Natural killer cell (primary cell): ENCODE measurements around the gene R3HDM2. TPM values are rescaled to one million over a fixed set of nuclear protein-coding genes. Genes with fewer than 3 reads are reported as not detected.
A peak's percentile ranks its signal among the peaks of the same experiment; 100 is the strongest.

ENCODE experiments used
- ATAC-seq, 3 donors: fragments of 150-1000 bp in 2 of 3; fragments of 200-7000 bp in 1 of 3; cut with Tn5 transposase; 1 replicate in 1 of 3; 2 replicates in 2 of 3; pipeline ENCODE4 v1.10.0; 2021; ENCODE audit warnings: mild to moderate bottlenecking in 2 of 3, moderate library complexity in 2 of 3
- DNase-seq, 2 donors: peaks; one replicate each; pipeline versions ENCODE4 v3.0.0 to v3.0.0-alpha.2; 2013 to 2021; ENCODE audit warnings: mixed read lengths in 1 of 2
- H3K27ac ChIP-seq: one replicate; pipeline ENCODE4 v1.5.1; 2013; ENCODE audit warnings: mild to moderate bottlenecking, low read length
- H3K27me3 ChIP-seq: one replicate; pipeline ENCODE4 v1.6.1; 2013; ENCODE audit warnings: low read length; ENCODE audit not compliant: control insufficient read depth, insufficient read depth
- H3K36me3 ChIP-seq: one replicate; pipeline ENCODE4 v1.6.1; 2013; ENCODE audit warnings: low read length; ENCODE audit not compliant: control insufficient read depth, insufficient read depth
- H3K4me1 ChIP-seq: one replicate; pipeline ENCODE4 v1.6.1; 2013; ENCODE audit warnings: low read length; ENCODE audit not compliant: control insufficient read depth, insufficient read depth
- H3K4me3 ChIP-seq: one replicate; pipeline ENCODE4 v1.5.1; 2013; ENCODE audit warnings: low read length
- H3K9me3 ChIP-seq: one replicate; pipeline ENCODE4 v1.6.1; 2013; ENCODE audit warnings: low read length; ENCODE audit not compliant: control insufficient read depth, insufficient read depth
- H3K27ac Mint-ChIP-seq, 2 donors: one replicate each; pipeline ENCODE4 v1.8.0; 2022; ENCODE audit warnings: mild to moderate bottlenecking in 2 of 2, mixed read lengths in 2 of 2, moderate library complexity in 1 of 2
- H3K27me3 Mint-ChIP-seq, 2 donors: one replicate each; pipeline ENCODE4 v1.8.0; 2022; ENCODE audit warnings: low read depth in 2 of 2, mixed read lengths in 2 of 2
- H3K36me3 Mint-ChIP-seq: one replicate; pipeline ENCODE4 v1.8.0; 2022; ENCODE audit warnings: mixed read lengths
- H3K4me1 Mint-ChIP-seq, 2 donors: one replicate each; pipeline ENCODE4 v1.8.0; 2022; ENCODE audit warnings: mixed read lengths in 2 of 2
- H3K4me3 Mint-ChIP-seq: one replicate; pipeline ENCODE4 v1.8.0; 2022; ENCODE audit warnings: mild to moderate bottlenecking, moderate library complexity, mixed read lengths
- H3K9me3 Mint-ChIP-seq, 2 donors: one replicate each; pipeline ENCODE4 v1.8.0; 2022; ENCODE audit warnings: mixed read lengths in 2 of 2
- WGBS: methylation state at CpG from one replicate; pipeline ENCODE4 v1.1.7; 2013; ENCODE audit warnings: missing lambda C conversion rate; ENCODE audit not compliant: insufficient coverage; 5-methylcytosine and 5-hydroxymethylcytosine counted together
- intact Hi-C: fragments of 100-400 bp; cut with micrococcal nuclease; formaldehyde crosslinking; loops from one replicate; pipeline ENCODE4 v1.14.2; 2022
- total RNA-seq, 4 donors: library from RNA; stranded (reverse); fragments of 120-200 nt in 1 of 4; gene quantifications; one replicate each; pipeline versions ENCODE4 v1.2.3 to v1.2.4, GENCODE V29; 2013 to 2022
- TF ChIP-seq, protein P1 (sequence below): fragments of 200-600 bp; IDR thresholded peaks from one replicate; pipeline ENCODE4 v1.8.0; 2022; ENCODE audit warnings: antibody characterized with exemption

Gene R3HDM2
- total RNA-seq, 3 donors from 2014 or later (not counting 1 experiment from before 2014, with no cell fraction given), result 110 to 124 (median 123) TPM

DNA sequence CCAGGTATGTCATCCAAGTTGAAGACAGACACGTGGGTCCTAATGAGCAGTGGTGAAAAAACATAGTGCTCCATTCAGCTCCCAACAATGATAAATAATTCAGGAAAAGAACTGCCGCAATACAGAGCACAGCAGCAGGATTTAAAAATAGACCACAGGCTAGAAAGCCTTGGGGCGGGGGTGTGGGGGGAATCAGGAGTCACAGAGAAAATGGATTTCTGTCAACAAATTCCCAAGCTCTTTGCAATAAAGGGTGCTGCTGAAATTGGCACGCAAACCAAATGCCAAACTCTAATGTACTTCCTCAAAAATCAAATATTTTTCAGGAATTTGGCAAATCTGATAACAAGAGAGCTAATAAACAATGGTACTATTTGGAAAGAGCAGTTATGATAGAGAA, 58.6 kb downstream of the R3HDM2 start:
- Mint-ChIP-seq H3K4me1 (peaks cover 2 to 9% of the 10 kb centered on the region in 2 donors), H3K36me3 (peaks cover 5% of the 10 kb centered on the region), H3K27me3 (no peaks in the 10 kb centered on the region), H3K9me3 (no peaks in the 10 kb centered on the region), H3K4me3 (no peak overlapping the region), H3K27ac (no peak overlapping the region)
- 97% methylated on average over 3 of the region's 4 CpGs for WGBS
- no peak overlapping the region for H3K4me3 ChIP-seq
- TF ChIP-seq, protein P1, sequence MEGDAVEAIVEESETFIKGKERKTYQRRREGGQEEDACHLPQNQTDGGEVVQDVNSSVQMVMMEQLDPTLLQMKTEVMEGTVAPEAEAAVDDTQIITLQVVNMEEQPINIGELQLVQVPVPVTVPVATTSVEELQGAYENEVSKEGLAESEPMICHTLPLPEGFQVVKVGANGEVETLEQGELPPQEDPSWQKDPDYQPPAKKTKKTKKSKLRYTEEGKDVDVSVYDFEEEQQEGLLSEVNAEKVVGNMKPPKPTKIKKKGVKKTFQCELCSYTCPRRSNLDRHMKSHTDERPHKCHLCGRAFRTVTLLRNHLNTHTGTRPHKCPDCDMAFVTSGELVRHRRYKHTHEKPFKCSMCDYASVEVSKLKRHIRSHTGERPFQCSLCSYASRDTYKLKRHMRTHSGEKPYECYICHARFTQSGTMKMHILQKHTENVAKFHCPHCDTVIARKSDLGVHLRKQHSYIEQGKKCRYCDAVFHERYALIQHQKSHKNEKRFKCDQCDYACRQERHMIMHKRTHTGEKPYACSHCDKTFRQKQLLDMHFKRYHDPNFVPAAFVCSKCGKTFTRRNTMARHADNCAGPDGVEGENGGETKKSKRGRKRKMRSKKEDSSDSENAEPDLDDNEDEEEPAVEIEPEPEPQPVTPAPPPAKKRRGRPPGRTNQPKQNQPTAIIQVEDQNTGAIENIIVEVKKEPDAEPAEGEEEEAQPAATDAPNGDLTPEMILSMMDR, result no peak
- H3K4me1 ChIP-seq, result no peaks in the 10 kb centered on the region
- no peak overlapping the region for H3K27ac ChIP-seq
- DNase-seq (no peak), ATAC-seq (no peak)
- no peaks in the 10 kb centered on the region for H3K9me3 ChIP-seq
- intact Hi-C loops, result no loop called here
- H3K36me3 ChIP-seq, result peaks cover 5% of the 10 kb centered on the region
- H3K27me3 ChIP-seq, result no peaks in the 10 kb centered on the region

DNA sequence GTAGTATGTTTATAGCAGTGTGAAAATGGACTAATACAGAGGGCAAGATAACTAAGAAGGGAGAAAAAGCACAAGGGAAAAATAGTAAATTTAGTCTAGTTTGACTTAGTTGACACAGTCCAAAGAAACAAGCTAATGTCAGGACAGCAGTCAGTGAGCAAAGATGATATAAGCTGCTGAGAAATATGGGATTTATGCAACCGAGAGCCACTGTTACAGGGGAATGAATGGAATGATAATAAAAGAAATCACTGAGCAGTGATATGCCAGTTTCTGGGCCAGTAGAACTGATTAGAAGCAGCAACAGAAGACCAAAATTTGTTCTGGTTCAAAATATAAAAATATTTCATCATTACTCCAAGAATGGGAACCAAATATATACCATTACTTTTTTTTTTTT, 60.1 kb downstream of the R3HDM2 start:
- WGBS, result 89% methylated on average over 1 of the region's 1 CpG
- ATAC-seq, result no peak
- peaks cover 6% of the 10 kb centered on the region for H3K36me3 Mint-ChIP-seq

GRCh38 chr12:57370072-57370471, 60.8 kb downstream of the R3HDM2 start:
- H3K36me3 Mint-ChIP-seq, result peaks cover 6% of the 10 kb centered on the region
- WGBS, result 92% methylated on average over 8 of the region's 11 CpGs

More for the DNA sequence above, 60.1 kb downstream of the R3HDM2 start:
- H3K4me3 Mint-ChIP-seq, result no peak overlapping the region
- TF ChIP-seq, protein P1, result no peak
- no peaks in the 10 kb centered on the region for H3K27me3 Mint-ChIP-seq
- Histone ChIP-seq H3K27ac (no peak overlapping the region), H3K36me3 (peaks cover 5% of the 10 kb centered on the region), H3K9me3 (no peaks in the 10 kb centered on the region), H3K4me3 (no peak overlapping the region), H3K27me3 (no peaks in the 10 kb centered on the region), H3K4me1 (no peaks in the 10 kb centered on the region)
- intact Hi-C loops, result no loop called here
- H3K27ac Mint-ChIP-seq, result peak overlapping the region in 1 of 2 donors; percentile 20
- peaks cover 0 to 10% of the 10 kb centered on the region in 2 donors for H3K4me1 Mint-ChIP-seq
- DNase-seq, result no peak
- H3K9me3 Mint-ChIP-seq, result no peaks in the 10 kb centered on the region

GRCh38 chr12:57369202-57369601, 61.6 kb downstream of the R3HDM2 start:
- Mint-ChIP-seq H3K9me3 (no peaks in the 10 kb centered on the region), H3K27ac (no peak overlapping the region), H3K36me3 (peaks cover 6% of the 10 kb centered on the region), H3K4me3 (no peak overlapping the region), H3K27me3 (no peaks in the 10 kb centered on the region), H3K4me1 (peaks cover 0 to 10% of the 10 kb centered on the region in 2 donors)
- Histone ChIP-seq H3K27me3 (no peaks in the 10 kb centered on the region), H3K27ac (no peak overlapping the region), H3K36me3 (peaks cover 5% of the 10 kb centered on the region), H3K4me3 (no peak overlapping the region), H3K9me3 (no peaks in the 10 kb centered on the region), H3K4me1 (no peaks in the 10 kb centered on the region)
- ATAC-seq (no peak), DNase-seq (no peak)
- intact Hi-C loops, result no loop called here
- WGBS, result 88% methylated on average over 2 of the region's 3 CpGs
- TF ChIP-seq, protein P1, result no peak

More at GRCh38 chr12:57370072-57370471, 60.8 kb downstream of the R3HDM2 start:
- Mint-ChIP-seq H3K4me3 (no peak overlapping the region), H3K9me3 (no peaks in the 10 kb centered on the region), H3K4me1 (peaks cover 0 to 10% of the 10 kb centered on the region in 2 donors), H3K27me3 (no peaks in the 10 kb centered on the region), H3K27ac (no peak overlapping the region)
- Histone ChIP-seq H3K4me3 (no peak overlapping the region), H3K9me3 (no peaks in the 10 kb centered on the region), H3K4me1 (no peaks in the 10 kb centered on the region), H3K27ac (no peak overlapping the region), H3K36me3 (peaks cover 5% of the 10 kb centered on the region), H3K27me3 (no peaks in the 10 kb centered on the region)
- TF ChIP-seq, protein P1, result no peak
- no peak for ATAC-seq
- no peak for DNase-seq
- intact Hi-C loops, result no loop called here
